ENCODE data around the gene VIL1.

DNA sequence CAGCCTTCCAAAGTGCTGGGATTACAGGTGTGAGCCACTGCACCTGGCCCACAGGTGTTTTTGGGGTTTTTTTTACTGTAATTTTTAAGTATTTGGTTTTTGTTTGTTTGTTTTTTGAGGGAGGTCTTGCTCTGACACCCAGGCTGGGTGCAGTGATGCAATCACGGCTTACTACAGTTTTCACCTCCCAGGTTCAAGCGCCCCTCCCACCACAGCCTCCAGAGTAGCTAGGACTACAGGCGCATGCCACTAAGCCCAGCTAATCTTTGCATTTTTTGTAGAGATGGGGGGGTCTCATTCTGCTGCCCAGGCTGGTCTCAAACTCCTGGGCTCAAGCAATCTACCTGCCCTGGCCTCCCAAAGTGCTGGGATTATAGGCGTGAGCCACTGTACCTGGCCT lies 44.1 kb upstream of the VIL1 start:
- TF ChIP-seq EZH2 (IDR thresholded peaks at IDR 0.05) (no peak), JUND (IDR thresholded peaks at IDR 0.05) (no peak), RAD21 (IDR thresholded peaks at IDR 0.05; ENCODE audit: low read depth) (no peak), POLR2A (IDR thresholded peaks at IDR 0.05; ENCODE audit: borderline replicate concordance, extremely low read depth, insufficient read depth, insufficient read length) (no peak), POLR2AphosphoS5 (IDR thresholded peaks at IDR 0.05; ENCODE audit: low read depth, low read length) (no peak), EZH2phosphoT487 (IDR thresholded peaks at IDR 0.05; ENCODE audit: borderline replicate concordance) (no peak), FOSL1 (IDR thresholded peaks at IDR 0.05; ENCODE audit: low read depth) (no peak), TCF7L2 (IDR thresholded peaks at IDR 0.05; ENCODE audit: borderline replicate concordance, extremely low read depth, insufficient read depth, insufficient read length) (no peak), ZNF274 (IDR thresholded peaks at IDR 0.05; ENCODE audit: low read depth, low read length) (no peak), SP1 (IDR thresholded peaks at IDR 0.05; ENCODE audit: low read depth) (no peak)
- TF ChIP-seq, protein P1, sequence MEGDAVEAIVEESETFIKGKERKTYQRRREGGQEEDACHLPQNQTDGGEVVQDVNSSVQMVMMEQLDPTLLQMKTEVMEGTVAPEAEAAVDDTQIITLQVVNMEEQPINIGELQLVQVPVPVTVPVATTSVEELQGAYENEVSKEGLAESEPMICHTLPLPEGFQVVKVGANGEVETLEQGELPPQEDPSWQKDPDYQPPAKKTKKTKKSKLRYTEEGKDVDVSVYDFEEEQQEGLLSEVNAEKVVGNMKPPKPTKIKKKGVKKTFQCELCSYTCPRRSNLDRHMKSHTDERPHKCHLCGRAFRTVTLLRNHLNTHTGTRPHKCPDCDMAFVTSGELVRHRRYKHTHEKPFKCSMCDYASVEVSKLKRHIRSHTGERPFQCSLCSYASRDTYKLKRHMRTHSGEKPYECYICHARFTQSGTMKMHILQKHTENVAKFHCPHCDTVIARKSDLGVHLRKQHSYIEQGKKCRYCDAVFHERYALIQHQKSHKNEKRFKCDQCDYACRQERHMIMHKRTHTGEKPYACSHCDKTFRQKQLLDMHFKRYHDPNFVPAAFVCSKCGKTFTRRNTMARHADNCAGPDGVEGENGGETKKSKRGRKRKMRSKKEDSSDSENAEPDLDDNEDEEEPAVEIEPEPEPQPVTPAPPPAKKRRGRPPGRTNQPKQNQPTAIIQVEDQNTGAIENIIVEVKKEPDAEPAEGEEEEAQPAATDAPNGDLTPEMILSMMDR (IDR thresholded peaks at IDR 0.05 in 2 of 3, conservative IDR thresholded peaks at IDR 0.05 in 1 of 3; ENCODE audit: borderline replicate concordance in 1 of 3, insufficient read depth in 1 of 3, low read depth in 2 of 3, low read length in 2 of 3) = no peak
- TF ChIP-seq, protein P2, sequence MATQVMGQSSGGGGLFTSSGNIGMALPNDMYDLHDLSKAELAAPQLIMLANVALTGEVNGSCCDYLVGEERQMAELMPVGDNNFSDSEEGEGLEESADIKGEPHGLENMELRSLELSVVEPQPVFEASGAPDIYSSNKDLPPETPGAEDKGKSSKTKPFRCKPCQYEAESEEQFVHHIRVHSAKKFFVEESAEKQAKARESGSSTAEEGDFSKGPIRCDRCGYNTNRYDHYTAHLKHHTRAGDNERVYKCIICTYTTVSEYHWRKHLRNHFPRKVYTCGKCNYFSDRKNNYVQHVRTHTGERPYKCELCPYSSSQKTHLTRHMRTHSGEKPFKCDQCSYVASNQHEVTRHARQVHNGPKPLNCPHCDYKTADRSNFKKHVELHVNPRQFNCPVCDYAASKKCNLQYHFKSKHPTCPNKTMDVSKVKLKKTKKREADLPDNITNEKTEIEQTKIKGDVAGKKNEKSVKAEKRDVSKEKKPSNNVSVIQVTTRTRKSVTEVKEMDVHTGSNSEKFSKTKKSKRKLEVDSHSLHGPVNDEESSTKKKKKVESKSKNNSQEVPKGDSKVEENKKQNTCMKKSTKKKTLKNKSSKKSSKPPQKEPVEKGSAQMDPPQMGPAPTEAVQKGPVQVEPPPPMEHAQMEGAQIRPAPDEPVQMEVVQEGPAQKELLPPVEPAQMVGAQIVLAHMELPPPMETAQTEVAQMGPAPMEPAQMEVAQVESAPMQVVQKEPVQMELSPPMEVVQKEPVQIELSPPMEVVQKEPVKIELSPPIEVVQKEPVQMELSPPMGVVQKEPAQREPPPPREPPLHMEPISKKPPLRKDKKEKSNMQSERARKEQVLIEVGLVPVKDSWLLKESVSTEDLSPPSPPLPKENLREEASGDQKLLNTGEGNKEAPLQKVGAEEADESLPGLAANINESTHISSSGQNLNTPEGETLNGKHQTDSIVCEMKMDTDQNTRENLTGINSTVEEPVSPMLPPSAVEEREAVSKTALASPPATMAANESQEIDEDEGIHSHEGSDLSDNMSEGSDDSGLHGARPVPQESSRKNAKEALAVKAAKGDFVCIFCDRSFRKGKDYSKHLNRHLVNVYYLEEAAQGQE (IDR thresholded peaks at IDR 0.05; ENCODE audit: low read depth) = no peak
- TF ChIP-seq, protein P3, sequence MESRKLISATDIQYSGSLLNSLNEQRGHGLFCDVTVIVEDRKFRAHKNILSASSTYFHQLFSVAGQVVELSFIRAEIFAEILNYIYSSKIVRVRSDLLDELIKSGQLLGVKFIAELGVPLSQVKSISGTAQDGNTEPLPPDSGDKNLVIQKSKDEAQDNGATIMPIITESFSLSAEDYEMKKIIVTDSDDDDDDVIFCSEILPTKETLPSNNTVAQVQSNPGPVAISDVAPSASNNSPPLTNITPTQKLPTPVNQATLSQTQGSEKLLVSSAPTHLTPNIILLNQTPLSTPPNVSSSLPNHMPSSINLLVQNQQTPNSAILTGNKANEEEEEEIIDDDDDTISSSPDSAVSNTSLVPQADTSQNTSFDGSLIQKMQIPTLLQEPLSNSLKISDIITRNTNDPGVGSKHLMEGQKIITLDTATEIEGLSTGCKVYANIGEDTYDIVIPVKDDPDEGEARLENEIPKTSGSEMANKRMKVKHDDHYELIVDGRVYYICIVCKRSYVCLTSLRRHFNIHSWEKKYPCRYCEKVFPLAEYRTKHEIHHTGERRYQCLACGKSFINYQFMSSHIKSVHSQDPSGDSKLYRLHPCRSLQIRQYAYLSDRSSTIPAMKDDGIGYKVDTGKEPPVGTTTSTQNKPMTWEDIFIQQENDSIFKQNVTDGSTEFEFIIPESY (IDR thresholded peaks at IDR 0.05; ENCODE audit: extremely low read depth, insufficient replicate concordance, low read length) = no peak
